BJ (cell line): ENCODE results near the gene DDA1. TPM values are rescaled to one million over a fixed set of nuclear protein-coding genes. Genes with fewer than 3 reads are reported as not detected.

Experiments used
- CTCF ChIA-PET: fragments of 350-600 bp; formaldehyde crosslinking; extraction: SDS; loops from one replicate; lab custom pipeline; 2021; ENCODE audit warnings: antibody characterized with exemption, inconsistent platforms; lab: Yijun Ruan, JAX
- POLR2A ChIA-PET: fragments of 300-600 bp; sonication (Branson Sonifier 250); formaldehyde crosslinking; extraction: SDS; loops from one replicate; lab custom pipeline; 2021; ENCODE audit warnings: antibody characterized with exemption; lab: Charles Lee
- DNase-seq: peaks from one replicate; pipeline ENCODE4 v3.0.0-alpha.2; 2011; ENCODE audit warnings: low read depth
- H3K27me3 ChIP-seq: 2 replicates; pipeline ENCODE4 v1.6.0; 2011; ENCODE audit warnings: low read length; ENCODE audit not compliant: control insufficient read depth, insufficient read depth
- H3K36me3 ChIP-seq: 2 replicates; pipeline ENCODE4 v1.5.1; 2011; ENCODE audit warnings: low read length; ENCODE audit not compliant: control insufficient read depth, insufficient read depth
- H3K4me3 ChIP-seq: 2 replicates; pipeline ENCODE4 v1.5.1; 2011; ENCODE audit warnings: low read depth, mild to moderate bottlenecking, control low read depth, low read length
- polyA plus RNA-seq: library from polyadenylated mRNA; depleted of rRNA; stranded (reverse); fragments of >200 nt; gene quantifications from 2 replicates; pipeline ENCODE4 v1.2.3, GENCODE V29; 2011
- TF ChIP-seq, protein P1 (sequence below): IDR thresholded peaks from 2 replicates; pipeline ENCODE4 v1.5.1; 2011; ENCODE audit warnings: low read depth, mild to moderate bottlenecking, control low read depth, inconsistent platforms, low read length, moderate library complexity; ENCODE audit not compliant: insufficient read depth

DDA1 gene
- polyA plus RNA-seq, 1 experiment: 52.7 TPM

DNA sequence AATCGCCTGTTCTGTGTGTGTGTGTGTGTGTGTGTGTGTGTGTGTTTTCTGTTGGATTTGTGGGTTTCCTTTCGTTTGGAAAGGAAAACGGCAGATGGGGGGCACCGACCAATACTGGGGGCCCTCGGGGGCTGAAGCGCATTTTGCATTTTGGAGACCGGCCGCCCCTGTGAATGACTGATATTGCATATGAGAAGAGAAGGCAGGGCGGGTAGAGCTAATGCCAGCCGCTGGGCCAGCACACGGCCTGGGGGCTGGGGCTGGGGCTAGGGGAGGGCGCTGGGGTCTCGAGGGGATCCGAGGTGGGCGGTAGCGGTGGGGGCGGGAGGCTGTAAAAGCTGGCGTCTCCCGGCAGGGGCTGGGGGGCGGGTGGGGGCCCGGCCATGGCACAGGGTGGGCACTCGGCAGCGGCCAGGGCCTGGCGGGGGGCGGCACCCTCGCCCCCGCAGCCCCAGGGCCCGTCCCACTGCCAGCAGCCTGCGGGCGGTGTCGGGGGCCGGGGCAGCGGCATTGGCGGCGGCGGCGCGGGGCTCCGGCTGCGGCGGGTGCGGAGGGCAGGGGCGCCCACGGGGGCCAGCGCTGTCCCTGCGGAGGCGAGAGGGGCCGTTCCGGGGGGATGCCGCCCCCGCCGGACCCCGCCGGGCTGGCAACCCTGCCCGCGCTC is 14.1 kb downstream of the DDA1 start:
- POLR2A ChIA-PET: interaction anchor here (0.6 kb wide), 1 partner anchor 12 kb away, joined by 5 read pairs; no protein-coding TSS in a partner anchor
- Histone ChIP-seq H3K36me3 (peaks cover 14% of the 10 kb centered on the region), H3K27me3 (no peaks in the 10 kb centered on the region), H3K4me3 (no peak overlapping the region)
- CTCF ChIA-PET: no interaction called here
- TF ChIP-seq, protein P1, sequence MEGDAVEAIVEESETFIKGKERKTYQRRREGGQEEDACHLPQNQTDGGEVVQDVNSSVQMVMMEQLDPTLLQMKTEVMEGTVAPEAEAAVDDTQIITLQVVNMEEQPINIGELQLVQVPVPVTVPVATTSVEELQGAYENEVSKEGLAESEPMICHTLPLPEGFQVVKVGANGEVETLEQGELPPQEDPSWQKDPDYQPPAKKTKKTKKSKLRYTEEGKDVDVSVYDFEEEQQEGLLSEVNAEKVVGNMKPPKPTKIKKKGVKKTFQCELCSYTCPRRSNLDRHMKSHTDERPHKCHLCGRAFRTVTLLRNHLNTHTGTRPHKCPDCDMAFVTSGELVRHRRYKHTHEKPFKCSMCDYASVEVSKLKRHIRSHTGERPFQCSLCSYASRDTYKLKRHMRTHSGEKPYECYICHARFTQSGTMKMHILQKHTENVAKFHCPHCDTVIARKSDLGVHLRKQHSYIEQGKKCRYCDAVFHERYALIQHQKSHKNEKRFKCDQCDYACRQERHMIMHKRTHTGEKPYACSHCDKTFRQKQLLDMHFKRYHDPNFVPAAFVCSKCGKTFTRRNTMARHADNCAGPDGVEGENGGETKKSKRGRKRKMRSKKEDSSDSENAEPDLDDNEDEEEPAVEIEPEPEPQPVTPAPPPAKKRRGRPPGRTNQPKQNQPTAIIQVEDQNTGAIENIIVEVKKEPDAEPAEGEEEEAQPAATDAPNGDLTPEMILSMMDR: no peak
- DNase-seq: no peak

DNA sequence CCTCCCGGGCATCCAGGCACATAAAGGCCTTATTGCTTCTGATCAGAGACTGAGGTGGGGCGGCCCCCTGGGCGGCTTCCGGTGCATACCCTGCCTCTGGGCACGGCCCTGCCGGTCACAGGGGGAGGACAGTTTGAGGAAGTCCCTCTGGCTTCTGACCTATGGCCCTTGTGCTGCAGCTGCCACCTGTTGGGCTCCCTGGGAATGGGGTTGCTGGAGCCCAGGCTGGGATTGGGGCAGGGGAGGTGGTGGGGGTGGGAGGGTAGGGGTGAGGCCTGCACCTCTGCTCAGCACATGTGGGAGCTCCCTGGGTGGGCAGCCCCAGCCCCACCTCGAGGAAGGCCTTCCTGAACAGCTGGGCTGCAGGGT is 14.6 kb downstream of the DDA1 start:
- TF ChIP-seq, protein P1: no peak
- Histone ChIP-seq H3K4me3 (no peak overlapping the region), H3K27me3 (no peaks in the 10 kb centered on the region), H3K36me3 (peaks cover 14% of the 10 kb centered on the region)
- POLR2A ChIA-PET: interaction anchor here (0.6 kb wide), 1 partner anchor 12 kb away, joined by 5 read pairs; no protein-coding TSS in a partner anchor
- DNase-seq: no peak
- CTCF ChIA-PET: no interaction called here

GRCh38 chr19:17324357-17325114 is 15.2 kb downstream of the DDA1 start:
- CTCF ChIA-PET: no interaction called here
- Histone ChIP-seq H3K36me3 (peaks cover 14% of the 10 kb centered on the region), H3K27me3 (no peaks in the 10 kb centered on the region), H3K4me3 (no peak overlapping the region)
- no peak for DNase-seq
- TF ChIP-seq, protein P1: no peak
- POLR2A ChIA-PET: no interaction called here

GRCh38 chr19:17325133-17325532 is 15.8 kb downstream of the DDA1 start:
- TF ChIP-seq, protein P1: no peak
- H3K36me3 ChIP-seq: peaks cover 14% of the 10 kb centered on the region
- no peak overlapping the region for H3K4me3 ChIP-seq
- ChIA-PET POLR2A (no interaction called here), CTCF (no interaction called here)
- H3K27me3 ChIP-seq: no peaks in the 10 kb centered on the region
- no peak for DNase-seq

DNA sequence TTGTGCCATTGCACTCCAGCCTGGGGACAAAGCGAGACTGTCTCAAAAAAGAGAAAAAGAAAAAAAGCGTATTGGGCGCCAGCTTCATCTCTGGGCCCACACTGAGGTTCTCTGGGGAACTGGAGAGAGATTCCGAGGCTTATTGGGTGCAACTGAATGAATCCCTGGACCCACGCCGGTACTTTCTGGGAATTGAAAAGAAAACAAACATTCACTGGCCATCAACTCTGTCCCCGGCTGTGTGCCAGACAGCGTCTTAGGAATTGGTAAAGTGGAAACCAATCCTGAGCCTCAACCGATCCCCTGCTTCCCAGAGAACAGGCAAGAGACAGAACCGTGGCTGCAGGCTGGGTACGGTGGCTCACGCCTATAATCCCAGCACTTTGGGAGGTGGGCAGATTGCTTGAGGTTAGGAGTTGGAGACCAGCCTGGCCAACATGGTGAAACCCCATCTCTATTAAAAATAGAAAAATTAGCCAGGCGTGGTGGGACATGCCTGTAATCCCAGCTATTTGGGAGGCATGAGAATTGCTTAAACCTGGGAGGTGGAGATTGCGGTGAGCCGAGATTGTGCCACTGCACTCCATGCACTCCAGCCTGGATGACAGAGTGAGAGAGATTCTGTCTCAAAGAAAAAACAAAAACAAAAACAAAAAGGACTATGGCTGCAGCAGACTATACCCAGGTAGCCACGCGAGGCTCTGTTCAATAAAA is 16.7 kb downstream of the DDA1 start:
- TF ChIP-seq, protein P1: no peak
- POLR2A ChIA-PET: no interaction called here
- Histone ChIP-seq H3K36me3 (peaks cover 7% of the 10 kb centered on the region), H3K4me3 (no peak overlapping the region), H3K27me3 (no peaks in the 10 kb centered on the region)
- CTCF ChIA-PET: interaction anchor here (0.9 to 2.2 kb wide), 2 partner anchors 21 kb away, joined by 3 to 7 read pairs; partner anchors contain the start of gene MRPL34
- DNase-seq: no peak
